D721Med (cell line): ENCODE results near the gene TSPY8.
"Not testable (repeated sequence)": the region's sequence is repeated elsewhere in the genome, so short reads cannot be mapped to it uniquely, and the experiment has no call there.

ENCODE experiments used
- DNase-seq: peaks from one replicate; pipeline ENCODE4 v3.0.0; 2011; ENCODE audit warnings: low spot score; ENCODE audit not compliant: insufficient read length
- FAIRE-seq: peaks from 2 replicates; lab custom pipeline; 2011; peaks lifted over from hg19 to GRCh38; lab: Jason Lieb, UNC
- TF ChIP-seq, protein P1 (sequence below): IDR thresholded peaks from 2 replicates; pipeline ENCODE4 v1.5.1; 2012; ENCODE audit warnings: mild to moderate bottlenecking, control low read depth; ENCODE audit not compliant: insufficient read depth; ENCODE audit errors: missing control alignments

TSPY8 gene, protein sequence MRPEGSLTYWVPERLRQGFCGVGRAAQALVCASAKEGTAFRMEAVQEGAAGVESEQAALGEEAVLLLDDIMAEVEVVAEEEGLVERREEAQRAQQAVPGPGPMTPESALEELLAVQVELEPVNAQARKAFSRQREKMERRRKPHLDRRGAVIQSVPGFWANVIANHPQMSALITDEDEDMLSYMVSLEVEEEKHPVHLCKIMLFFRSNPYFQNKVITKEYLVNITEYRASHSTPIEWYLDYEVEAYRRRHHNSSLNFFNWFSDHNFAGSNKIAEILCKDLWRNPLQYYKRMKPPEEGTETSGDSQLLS

DNA sequence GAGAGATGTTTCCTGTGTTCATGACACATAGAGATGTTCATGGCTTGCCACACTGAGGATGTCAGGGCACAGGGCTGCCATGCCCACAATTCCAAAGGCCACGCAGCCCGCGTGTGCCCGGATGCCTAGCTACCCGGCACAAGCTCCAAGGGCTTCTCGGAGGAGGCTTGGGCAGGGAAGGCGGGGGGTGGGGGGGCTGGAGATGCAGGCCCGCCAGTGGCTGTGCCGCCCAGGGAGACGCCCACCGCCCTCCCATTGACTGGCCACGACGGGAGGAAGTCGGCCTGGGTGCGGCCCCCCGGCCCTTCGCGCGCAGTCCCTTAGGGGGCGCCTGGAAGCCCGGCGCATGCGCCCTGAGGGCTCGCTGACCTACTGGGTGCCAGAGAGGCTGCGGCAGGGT lies at the start of gene TSPY8:
TSPY8 (plus strand) TSS at position 301 of the 400 bp plus-strand sequence; CDS start at position 347, 46 bp downstream.
- not testable (repeated sequence) for DNase-seq, FAIRE-seq

DNA sequence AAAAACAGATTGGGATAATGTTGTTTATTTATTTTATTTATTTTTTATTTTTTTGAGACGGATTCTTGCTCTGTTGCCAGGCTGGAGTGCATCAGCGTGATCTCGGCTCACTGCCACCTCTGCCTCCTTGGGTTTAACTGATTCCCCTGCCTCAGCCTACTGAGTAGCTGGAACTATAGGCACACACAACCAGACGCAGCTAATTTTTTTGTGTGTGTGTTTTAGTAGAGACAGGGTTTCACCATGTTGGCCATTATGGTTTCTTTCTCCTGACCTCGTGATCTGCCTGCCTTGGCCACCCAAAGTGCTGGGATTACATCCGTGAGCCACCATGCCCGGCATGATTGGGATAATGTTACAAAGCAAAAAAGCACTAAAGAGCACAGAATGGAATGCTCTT lies 36.6 kb upstream of the TSPY8 start:
- DNase-seq (no peak), FAIRE-seq (no peak)
- TF ChIP-seq, protein P1, sequence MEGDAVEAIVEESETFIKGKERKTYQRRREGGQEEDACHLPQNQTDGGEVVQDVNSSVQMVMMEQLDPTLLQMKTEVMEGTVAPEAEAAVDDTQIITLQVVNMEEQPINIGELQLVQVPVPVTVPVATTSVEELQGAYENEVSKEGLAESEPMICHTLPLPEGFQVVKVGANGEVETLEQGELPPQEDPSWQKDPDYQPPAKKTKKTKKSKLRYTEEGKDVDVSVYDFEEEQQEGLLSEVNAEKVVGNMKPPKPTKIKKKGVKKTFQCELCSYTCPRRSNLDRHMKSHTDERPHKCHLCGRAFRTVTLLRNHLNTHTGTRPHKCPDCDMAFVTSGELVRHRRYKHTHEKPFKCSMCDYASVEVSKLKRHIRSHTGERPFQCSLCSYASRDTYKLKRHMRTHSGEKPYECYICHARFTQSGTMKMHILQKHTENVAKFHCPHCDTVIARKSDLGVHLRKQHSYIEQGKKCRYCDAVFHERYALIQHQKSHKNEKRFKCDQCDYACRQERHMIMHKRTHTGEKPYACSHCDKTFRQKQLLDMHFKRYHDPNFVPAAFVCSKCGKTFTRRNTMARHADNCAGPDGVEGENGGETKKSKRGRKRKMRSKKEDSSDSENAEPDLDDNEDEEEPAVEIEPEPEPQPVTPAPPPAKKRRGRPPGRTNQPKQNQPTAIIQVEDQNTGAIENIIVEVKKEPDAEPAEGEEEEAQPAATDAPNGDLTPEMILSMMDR, result no peak

DNA sequence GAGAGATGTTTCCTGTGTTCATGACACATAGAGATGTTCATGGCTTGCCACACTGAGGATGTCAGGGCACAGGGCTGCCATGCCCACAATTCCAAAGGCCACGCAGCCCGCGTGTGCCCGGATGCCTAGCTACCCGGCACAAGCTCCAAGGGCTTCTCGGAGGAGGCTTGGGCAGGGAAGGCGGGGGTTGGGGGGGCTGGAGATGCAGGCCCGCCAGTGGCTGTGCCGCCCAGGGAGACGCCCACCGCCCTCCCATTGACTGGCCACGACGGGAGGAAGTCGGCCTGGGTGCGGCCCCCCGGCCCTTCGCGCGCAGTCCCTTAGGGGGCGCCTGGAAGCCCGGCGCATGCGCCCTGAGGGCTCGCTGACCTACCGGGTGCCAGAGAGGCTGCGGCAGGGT lies 20.4 kb upstream of the TSPY8 start, which contains the start of gene TSPY4:
TSPY4 (plus strand) TSS at position 301 of the 400 bp plus-strand sequence; CDS start at position 347, 46 bp downstream.
- FAIRE-seq, DNase-seq: not testable (repeated sequence)

DNA sequence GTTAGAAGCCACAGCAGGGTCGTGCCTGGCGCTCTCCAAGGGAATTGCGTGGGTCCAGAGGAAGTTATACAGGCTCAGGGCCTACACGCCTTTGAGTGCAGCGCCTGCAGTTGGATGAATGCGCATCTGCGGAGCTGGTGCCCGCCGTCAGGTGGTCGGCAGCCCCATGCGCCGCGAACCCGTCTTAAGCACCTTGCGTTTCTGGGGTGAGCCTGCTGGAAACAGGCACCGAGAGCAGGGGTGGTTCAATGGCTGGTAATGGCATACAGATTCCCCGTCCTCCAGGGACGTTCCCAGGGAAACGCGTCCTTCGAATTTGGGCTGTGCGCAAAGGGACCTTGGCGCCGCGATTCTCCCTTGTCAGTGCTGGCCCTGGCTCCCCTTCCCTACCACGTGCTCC lies 38.9 kb downstream of the TSPY8 start:
- FAIRE-seq, DNase-seq: not testable (repeated sequence)

DNA sequence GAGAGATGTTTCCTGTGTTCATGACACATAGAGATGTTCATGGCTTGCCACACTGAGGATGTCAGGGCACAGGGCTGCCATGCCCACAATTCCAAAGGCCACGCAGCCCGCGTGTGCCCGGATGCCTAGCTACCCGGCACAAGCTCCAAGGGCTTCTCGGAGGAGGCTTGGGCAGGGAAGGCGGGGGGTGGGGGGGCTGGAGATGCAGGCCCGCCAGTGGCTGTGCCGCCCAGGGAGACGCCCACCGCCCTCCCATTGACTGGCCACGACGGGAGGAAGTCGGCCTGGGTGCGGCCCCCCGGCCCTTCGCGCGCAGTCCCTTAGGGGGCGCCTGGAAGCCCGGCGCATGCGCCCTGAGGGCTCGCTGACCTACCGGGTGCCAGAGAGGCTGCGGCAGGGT lies 40.5 kb downstream of the TSPY8 start, which contains the start of gene TSPY3:
TSPY3 (plus strand) TSS at position 301 of the 400 bp plus-strand sequence; CDS start at position 347, 46 bp downstream.
- FAIRE-seq, DNase-seq: not testable (repeated sequence)
